Chondrocyte (in vitro differentiated cells): ENCODE results near the gene CNOT4. TPM values are rescaled to one million over a fixed set of nuclear protein-coding genes. Genes with fewer than 3 reads are reported as not detected.

Experiments used
- DNase-seq: peaks from one replicate; pipeline ENCODE4 v3.0.0; 2021; ENCODE audit warnings: mixed read lengths, low spot score
- H3K27ac Mint-ChIP-seq: one replicate; pipeline ENCODE4 v1.8.0; 2021; ENCODE audit warnings: mild to moderate bottlenecking, moderate library complexity, mixed read lengths; ENCODE audit not compliant: unreplicated experiment
- H3K27me3 Mint-ChIP-seq: 2 replicates; pipeline ENCODE4 v1.8.0; 2021; ENCODE audit warnings: low read depth, mixed read lengths
- H3K36me3 Mint-ChIP-seq: 2 replicates; pipeline ENCODE4 v1.8.0; 2021; ENCODE audit warnings: low read depth, mixed read lengths
- H3K4me1 Mint-ChIP-seq: 2 replicates; pipeline ENCODE4 v1.8.0; 2021; ENCODE audit warnings: low read depth, mild to moderate bottlenecking, mixed read lengths
- H3K4me3 Mint-ChIP-seq: one replicate; pipeline ENCODE4 v1.8.0; 2021; ENCODE audit warnings: mild to moderate bottlenecking, moderate library complexity, mixed read lengths; ENCODE audit not compliant: unreplicated experiment
- H3K9me3 Mint-ChIP-seq: 2 replicates; pipeline ENCODE4 v1.8.0; 2021; ENCODE audit warnings: low read depth, mixed read lengths
- CTCF ChIP-seq: fragments of 200-600 bp; sonication (generic); IDR thresholded peaks from 2 replicates; pipeline ENCODE4 v1.5.0; 2021; ENCODE audit warnings: antibody characterized with exemption, mild to moderate bottlenecking, moderate library complexity
- total RNA-seq: library from RNA; stranded (reverse); gene quantifications from 3 replicates; pipeline ENCODE4 v1.2.1, GENCODE V29; 2021

CNOT4 gene
- total RNA-seq, 1 donor from 2014 or later = 17.8 TPM

- TF ChIP-seq CTCF = no peak
- no peaks in the 10 kb centered on the region for H3K9me3 Mint-ChIP-seq
- no peaks in the 10 kb centered on the region for H3K4me1 Mint-ChIP-seq
- no peak for DNase-seq
- H3K36me3 Mint-ChIP-seq = no peaks in the 10 kb centered on the region
- H3K27ac Mint-ChIP-seq = no peak overlapping the region
- no peak overlapping the region for H3K4me3 Mint-ChIP-seq
- peaks cover 12% of the 10 kb centered on the region for H3K27me3 Mint-ChIP-seq
Measured at GRCh38 chr7:135330088-135330487, 179.8 kb downstream of the CNOT4 start.

- H3K9me3 Mint-ChIP-seq = no peaks in the 10 kb centered on the region
- TF ChIP-seq CTCF = no peak
- no peaks in the 10 kb centered on the region for H3K4me1 Mint-ChIP-seq
- no peak for DNase-seq
- no peak overlapping the region for H3K27ac Mint-ChIP-seq
- H3K4me3 Mint-ChIP-seq = no peak overlapping the region
- peaks cover 12% of the 10 kb centered on the region for H3K27me3 Mint-ChIP-seq
- H3K36me3 Mint-ChIP-seq = no peaks in the 10 kb centered on the region
Measured at GRCh38 chr7:135328526-135328925, 181.4 kb downstream of the CNOT4 start.

GRCh38 chr7:135328053-135328452 lies 181.8 kb downstream of the CNOT4 start:
- H3K36me3 Mint-ChIP-seq = no peaks in the 10 kb centered on the region
- peaks cover 12% of the 10 kb centered on the region for H3K27me3 Mint-ChIP-seq
- H3K9me3 Mint-ChIP-seq = no peaks in the 10 kb centered on the region
- no peak for DNase-seq
- no peak overlapping the region for H3K4me3 Mint-ChIP-seq
- no peak overlapping the region for H3K27ac Mint-ChIP-seq
- no peak for TF ChIP-seq CTCF
- no peaks in the 10 kb centered on the region for H3K4me1 Mint-ChIP-seq

- no peak for TF ChIP-seq CTCF
- Mint-ChIP-seq H3K9me3 (no peaks in the 10 kb centered on the region), H3K27me3 (peaks cover 12% of the 10 kb centered on the region), H3K36me3 (no peaks in the 10 kb centered on the region), H3K4me1 (no peaks in the 10 kb centered on the region), H3K27ac (no peak overlapping the region), H3K4me3 (no peak overlapping the region)
- DNase-seq = no peak
Measured at GRCh38 chr7:135327458-135327857, 182.4 kb downstream of the CNOT4 start.

- no peak overlapping the region for H3K27ac Mint-ChIP-seq
- H3K4me1 Mint-ChIP-seq = no peaks in the 10 kb centered on the region
- H3K36me3 Mint-ChIP-seq = no peaks in the 10 kb centered on the region
- H3K4me3 Mint-ChIP-seq = no peak overlapping the region
- DNase-seq = no peak
- H3K27me3 Mint-ChIP-seq = peaks cover 12% of the 10 kb centered on the region
- no peak for TF ChIP-seq CTCF
- no peaks in the 10 kb centered on the region for H3K9me3 Mint-ChIP-seq
Measured at GRCh38 chr7:135326636-135327280, 183.1 kb downstream of the CNOT4 start.
